Calu3 (cell line): ENCODE measurements around the gene PRSS38. TPM values are rescaled to one million over a fixed set of nuclear protein-coding genes. Genes with fewer than 3 reads are reported as not detected.
A peak's percentile ranks its signal among the peaks of the same experiment; 100 is the strongest.

Experiments used
- BruUV-seq: library from RNA; stranded (reverse); fragments of 400-500 nt; replicated peaks from 2 replicates; lab custom pipeline; 2021; lab: Mats Ljungman, UMichigan
- CTCF ChIA-PET: fragments of 300-600 bp; sonication (Branson Sonifier 250); formaldehyde crosslinking; loops from one replicate; lab custom pipeline; 2022; ENCODE audit warnings: antibody characterized with exemption; lab: Charles Lee
- DNase-seq: peaks from one replicate; pipeline ENCODE4 v3.0.0; 2022
- H3K27ac Mint-ChIP-seq: one replicate; pipeline ENCODE4 v1.8.0; 2022; ENCODE audit warnings: mixed read lengths; ENCODE audit not compliant: unreplicated experiment
- H3K27me3 Mint-ChIP-seq: one replicate; pipeline ENCODE4 v1.8.0; 2022; ENCODE audit warnings: mixed read lengths; ENCODE audit not compliant: unreplicated experiment
- H3K36me3 Mint-ChIP-seq: one replicate; pipeline ENCODE4 v1.8.0; 2022; ENCODE audit warnings: mild to moderate bottlenecking, moderate library complexity, mixed read lengths; ENCODE audit not compliant: insufficient read depth, unreplicated experiment
- H3K4me1 Mint-ChIP-seq: one replicate; pipeline ENCODE4 v1.8.0; 2022; ENCODE audit warnings: mild to moderate bottlenecking, low read depth, mixed read lengths; ENCODE audit not compliant: unreplicated experiment
- H3K4me3 Mint-ChIP-seq: one replicate; pipeline ENCODE4 v1.8.0; 2022; ENCODE audit warnings: mild to moderate bottlenecking, low read depth, moderate library complexity, mixed read lengths; ENCODE audit not compliant: unreplicated experiment
- H3K9me3 Mint-ChIP-seq: one replicate; pipeline ENCODE4 v1.8.0; 2022; ENCODE audit warnings: low read depth, mixed read lengths; ENCODE audit not compliant: unreplicated experiment
- CTCF ChIP-seq: fragments of 200-600 bp; IDR thresholded peaks from one replicate; pipeline ENCODE4 v1.8.0; 2022; ENCODE audit warnings: antibody characterized with exemption; ENCODE audit not compliant: unreplicated experiment
- intact Hi-C: fragments of 100-400 bp; cut with micrococcal nuclease; formaldehyde crosslinking; loops from one replicate; pipeline ENCODE4 v1.10.0; 2022; ENCODE audit not compliant: unreplicated experiment
- total RNA-seq: library from RNA; stranded (reverse); gene quantifications from 2 replicates; pipeline ENCODE4 v1.2.3, GENCODE V29; 2022

PRSS38 gene
- total RNA-seq, 1 experiment from 2014 or later: not detected

DNA sequence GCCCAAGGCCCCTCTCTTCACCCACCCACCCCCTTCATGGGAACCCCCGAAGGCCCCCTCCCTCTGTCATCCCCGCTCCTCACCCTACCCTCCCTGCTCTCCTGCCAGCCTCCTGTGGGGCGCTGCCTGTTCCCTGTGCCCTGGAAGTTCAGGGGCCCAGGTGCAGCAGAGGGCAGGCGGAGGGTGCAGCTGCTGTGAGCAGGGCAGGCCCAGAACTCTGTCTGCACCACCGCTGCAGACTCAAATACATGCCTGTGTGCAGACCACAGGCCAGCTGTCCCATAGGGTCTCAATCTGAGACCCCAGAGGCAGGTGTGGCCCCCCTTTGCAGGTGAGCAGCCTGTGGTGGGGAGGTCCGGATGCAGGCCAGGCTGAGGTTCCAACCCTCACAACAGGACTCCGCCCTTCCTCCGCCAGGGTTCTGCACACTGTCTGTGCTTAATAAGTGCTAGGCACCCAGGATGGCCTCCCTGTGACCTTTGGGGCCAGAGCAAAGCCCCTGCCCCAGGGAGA lies 69.7 kb downstream of the PRSS38 start:
- no TSS peak for BruUV-seq
- H3K4me1 Mint-ChIP-seq: peaks cover 7% of the 10 kb centered on the region
- intact Hi-C loops: no loop called here
- TF ChIP-seq CTCF: no peak
- DNase-seq: no peak
- no peaks in the 10 kb centered on the region for H3K36me3 Mint-ChIP-seq
- H3K27me3 Mint-ChIP-seq: peaks cover 8% of the 10 kb centered on the region
- CTCF ChIA-PET: interaction anchor here (0.5 kb wide), 1 partner anchor 453 kb away, joined by 4 read pairs; no protein-coding TSS in a partner anchor
- no peak overlapping the region for H3K4me3 Mint-ChIP-seq
- no peak overlapping the region for H3K27ac Mint-ChIP-seq
- H3K9me3 Mint-ChIP-seq: no peaks in the 10 kb centered on the region

- Mint-ChIP-seq H3K4me1 (peaks cover 7% of the 10 kb centered on the region), H3K36me3 (no peaks in the 10 kb centered on the region), H3K27me3 (peaks cover 1% of the 10 kb centered on the region), H3K27ac (no peak overlapping the region), H3K9me3 (no peaks in the 10 kb centered on the region), H3K4me3 (no peak overlapping the region)
- DNase-seq: peak; percentile 72
- CTCF ChIA-PET: interaction anchor here (0.6 to 0.8 kb wide), 2 partner anchors 68 to 338 kb away, joined by 4 to 6 read pairs; no protein-coding TSS in a partner anchor
- no TSS peak for BruUV-seq
- intact Hi-C loops: no loop called here
- TF ChIP-seq CTCF: no peak
Measured at GRCh38 chr1:227885648-227886502, 70.4 kb downstream of the PRSS38 start.

- no peak overlapping the region for H3K27ac Mint-ChIP-seq
- no peak overlapping the region for H3K4me3 Mint-ChIP-seq
- no peak for DNase-seq
- no peaks in the 10 kb centered on the region for H3K27me3 Mint-ChIP-seq
- no TSS peak for BruUV-seq
- CTCF ChIA-PET: interaction anchor here (0.6 kb wide), 1 partner anchor 338 kb away, joined by 6 read pairs; no protein-coding TSS in a partner anchor
- no peak for TF ChIP-seq CTCF
- no peaks in the 10 kb centered on the region for H3K36me3 Mint-ChIP-seq
- peaks cover 7% of the 10 kb centered on the region for H3K4me1 Mint-ChIP-seq
- intact Hi-C loops: no loop called here
- no peaks in the 10 kb centered on the region for H3K9me3 Mint-ChIP-seq
Measured at GRCh38 chr1:227886503-227886961, 71.1 kb downstream of the PRSS38 start.

DNA sequence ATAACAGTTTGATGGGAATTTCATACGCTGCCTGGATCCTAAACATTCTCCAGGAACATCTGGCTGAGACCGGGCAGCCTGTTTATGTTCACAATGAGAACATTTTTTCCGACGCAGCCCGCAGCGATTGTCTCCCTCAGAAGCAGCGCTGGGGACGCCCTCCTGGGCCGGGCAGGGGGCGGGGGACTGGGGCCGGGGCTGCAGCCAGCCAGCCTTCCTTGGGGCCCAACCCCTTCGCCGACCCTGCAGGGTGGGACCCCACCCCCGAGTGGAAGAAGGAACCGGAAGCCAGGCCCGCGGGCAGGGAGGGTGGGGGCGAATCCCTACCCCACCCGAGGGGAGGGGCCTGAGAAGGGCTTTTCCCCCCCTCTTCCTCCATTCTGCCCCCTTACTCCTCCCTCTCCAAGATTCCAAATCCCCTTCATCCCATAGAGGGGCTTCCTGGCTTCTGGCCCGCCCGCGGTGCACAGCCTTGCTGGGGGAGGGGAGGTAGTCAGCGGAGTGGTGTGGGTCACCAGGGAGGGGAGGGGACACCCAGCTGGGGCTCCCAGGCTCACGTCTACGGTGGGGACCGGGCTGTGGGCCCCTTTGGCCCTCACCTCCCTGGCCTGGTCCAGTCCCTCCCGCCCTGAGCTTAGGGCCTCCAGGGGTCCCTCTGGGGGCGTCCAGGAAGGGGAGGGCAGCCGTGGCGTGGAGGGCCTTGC lies 71.7 kb downstream of the PRSS38 start:
- no peak for DNase-seq
- BruUV-seq: no TSS peak
- Mint-ChIP-seq H3K4me1 (peaks cover 7% of the 10 kb centered on the region), H3K27ac (no peak overlapping the region), H3K27me3 (no peaks in the 10 kb centered on the region), H3K4me3 (no peak overlapping the region), H3K36me3 (no peaks in the 10 kb centered on the region), H3K9me3 (no peaks in the 10 kb centered on the region)
- intact Hi-C loops: no loop called here
- CTCF ChIA-PET: interaction anchor here (0.6 to 0.7 kb wide), 2 partner anchors 339 to 420 kb away, joined by 3 to 6 read pairs; no protein-coding TSS in a partner anchor
- TF ChIP-seq CTCF: no peak
